ENCODE data around the gene NRSN2. TPM values are rescaled to one million over a fixed set of nuclear protein-coding genes. Genes with fewer than 3 reads are reported as not detected.

Gene NRSN2
- 10 to 100 TPM; 10.6 to 11.6 TPM for total RNA-seq

DNA sequence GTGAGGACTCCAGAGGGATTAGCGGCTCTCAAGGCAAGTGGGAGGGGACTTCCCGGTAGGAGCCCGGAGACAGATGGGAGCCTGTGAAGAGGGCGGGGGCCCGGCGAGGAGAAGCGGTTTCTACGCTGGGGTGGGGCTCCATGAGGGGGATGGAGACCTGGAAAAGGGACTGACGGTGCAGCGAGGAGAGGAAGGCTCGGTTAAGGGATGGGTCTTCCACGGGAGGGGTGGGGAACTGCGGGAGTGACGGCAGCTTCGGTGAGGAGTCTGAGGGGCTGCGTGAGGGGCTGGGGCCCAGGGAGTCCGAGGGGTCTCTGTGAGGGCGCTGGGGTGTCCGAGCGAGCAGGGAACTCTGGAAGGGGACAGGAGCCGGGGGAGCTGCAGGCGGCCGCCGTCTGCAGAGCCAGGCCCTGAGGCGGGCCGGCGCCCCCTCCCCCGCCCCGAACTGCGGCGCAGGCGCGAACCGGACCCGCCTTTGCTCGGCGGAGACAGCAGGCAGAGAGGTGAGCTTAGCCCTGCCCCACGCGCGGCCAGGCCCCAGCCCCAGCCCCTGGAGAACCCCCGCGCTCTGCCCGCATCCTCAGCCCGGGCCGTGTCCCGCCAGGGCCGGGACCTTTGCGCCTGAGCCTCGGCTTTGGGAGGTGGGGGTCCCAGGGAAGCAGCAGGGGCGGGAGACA is at the start of gene NRSN2:
TSS of gene NRSN2 (plus strand) at position 472 of the 677 bp plus-strand sequence. CDS start 2,533 bp downstream, outside the sequence.
- CTCF ChIA-PET = interaction anchor here (1.0 to 4.7 kb wide), 3 partner anchors 8 to 131 kb away, joined by 4 to 30 read pairs (median 5); no protein-coding TSS in a partner anchor
- POLR2A ChIA-PET = interaction anchor here (0.9 kb wide), 1 partner anchor 80 kb away, joined by 3 read pairs; no protein-coding TSS in a partner anchor

- POLR2A ChIA-PET = interaction anchor here (0.5 to 2.9 kb wide), 4 partner anchors 14 to 32 kb away, joined by 3 to 19 read pairs (median 4); partner anchors contain the start of gene SOX12
- CTCF ChIA-PET = interaction anchor here (1.4 to 3.1 kb wide), 3 partner anchors 26 to 32 kb away, joined by 3 to 15 read pairs (median 14); partner anchors contain the start of gene SOX12
These were observed 48.8 kb upstream of the NRSN2 start for GRCh38 chr20:297925-298775.

DNA sequence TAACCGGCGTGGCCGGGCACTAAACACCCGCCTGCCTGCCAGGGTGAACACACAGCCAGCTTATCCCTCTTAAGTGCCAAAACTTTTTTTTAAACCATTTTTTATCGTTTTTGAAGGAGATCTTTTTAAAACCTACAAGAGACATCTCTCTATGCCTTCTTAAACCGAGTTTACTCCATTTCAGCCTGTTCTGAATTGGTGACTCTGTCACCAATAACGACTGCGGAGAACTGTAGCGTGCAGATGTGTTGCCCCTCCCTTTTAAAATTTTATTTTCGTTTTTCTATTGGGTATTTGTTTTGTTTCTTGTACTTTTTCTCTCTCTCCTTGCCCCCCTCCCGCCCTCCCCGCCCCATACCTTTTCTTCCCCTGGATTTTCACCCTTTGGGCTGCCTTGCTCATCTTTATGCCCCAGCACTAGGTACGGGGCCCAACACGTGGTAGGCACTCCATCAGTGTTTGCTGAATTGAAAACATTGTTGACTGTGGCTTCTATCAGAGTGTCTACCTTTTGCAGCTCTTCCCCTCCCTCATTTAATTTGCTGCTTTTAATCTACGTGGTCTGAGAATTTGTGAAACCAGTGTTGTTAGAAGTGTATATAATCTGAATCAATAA is 48.0 kb upstream of the NRSN2 start:
- ChIA-PET POLR2A (interaction anchor here (0.8 to 2.9 kb wide), 4 partner anchors 25 to 31 kb away, joined by 3 to 19 read pairs (median 4); partner anchors contain the start of gene SOX12), CTCF (interaction anchor here (1.4 to 3.1 kb wide), 3 partner anchors 26 to 33 kb away, joined by 3 to 15 read pairs (median 14); partner anchors contain the start of gene SOX12)

- POLR2A ChIA-PET = no interaction called here
These were observed 46.4 kb upstream of the NRSN2 start for GRCh38 chr20:300345-300990.

GRCh38 chr20:301886-302848 is 44.7 kb upstream of the NRSN2 start:
- ChIA-PET CTCF (interaction anchor here (1.5 to 1.6 kb wide), 2 partner anchors 10 to 22 kb away, joined by 3 to 4 read pairs; no protein-coding TSS in a partner anchor), POLR2A (interaction anchor here (1.4 to 1.5 kb wide), 2 partner anchors 22 to 24 kb away, joined by 3 to 4 read pairs; no protein-coding TSS in a partner anchor)

More at GRCh38 chr20:300345-300990, 46.4 kb upstream of the NRSN2 start:
- CTCF ChIA-PET = interaction anchor here (1.1 to 3.1 kb wide), 4 partner anchors 11 to 30 kb away, joined by 3 to 14 read pairs (median 4); no protein-coding TSS in a partner anchor

DNA sequence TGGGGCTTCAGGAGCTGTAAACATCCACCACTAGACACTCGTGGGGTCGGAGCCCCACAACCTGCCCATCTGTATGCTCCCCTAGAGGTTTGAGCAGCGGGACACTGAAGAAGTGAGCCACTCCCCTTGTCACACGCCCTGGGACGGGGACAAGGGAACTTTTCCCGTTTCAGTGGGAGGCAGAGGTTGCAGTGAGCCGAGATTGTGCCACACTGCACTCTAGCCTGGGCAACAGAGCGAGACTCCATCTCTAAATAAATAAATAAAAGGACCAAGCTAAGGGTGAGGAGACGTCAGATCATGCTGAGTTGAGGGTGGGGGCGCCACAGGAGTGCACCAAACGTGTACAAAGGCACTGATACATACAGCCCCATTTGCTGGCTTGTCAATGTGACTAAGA is 41.2 kb upstream of the NRSN2 start:
- POLR2A ChIA-PET = no interaction called here
- CTCF ChIA-PET = no interaction called here

DNA sequence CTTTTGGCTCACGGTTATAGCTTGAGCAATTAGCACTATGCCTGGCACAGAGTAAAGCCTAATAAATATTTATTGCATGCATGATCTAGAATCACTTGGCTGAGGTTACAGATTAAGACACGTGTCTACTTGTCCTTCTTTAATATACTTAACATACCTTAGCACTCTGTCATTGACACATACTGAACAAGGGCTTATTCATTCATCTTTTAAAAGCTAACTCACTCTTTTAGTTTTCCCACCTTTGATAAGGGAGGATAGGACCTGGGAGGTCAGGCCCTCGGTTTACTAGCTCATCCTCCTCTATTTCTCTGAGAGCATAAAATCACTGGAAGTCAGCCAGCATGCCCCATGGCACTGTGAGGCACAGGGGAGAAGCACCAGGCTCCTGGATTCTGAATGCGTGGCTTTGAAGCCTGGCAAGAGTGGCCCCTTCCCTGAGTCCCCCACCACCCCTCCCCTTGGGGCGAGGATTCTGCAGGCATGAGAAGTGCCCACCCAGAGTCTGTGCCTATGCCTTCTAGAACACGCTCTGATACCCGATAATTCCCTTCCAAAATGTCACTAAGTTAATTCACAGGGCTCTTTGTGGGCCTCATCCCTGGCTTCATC is 38.4 kb upstream of the NRSN2 start:
- POLR2A ChIA-PET = no interaction called here
- CTCF ChIA-PET = no interaction called here

DNA sequence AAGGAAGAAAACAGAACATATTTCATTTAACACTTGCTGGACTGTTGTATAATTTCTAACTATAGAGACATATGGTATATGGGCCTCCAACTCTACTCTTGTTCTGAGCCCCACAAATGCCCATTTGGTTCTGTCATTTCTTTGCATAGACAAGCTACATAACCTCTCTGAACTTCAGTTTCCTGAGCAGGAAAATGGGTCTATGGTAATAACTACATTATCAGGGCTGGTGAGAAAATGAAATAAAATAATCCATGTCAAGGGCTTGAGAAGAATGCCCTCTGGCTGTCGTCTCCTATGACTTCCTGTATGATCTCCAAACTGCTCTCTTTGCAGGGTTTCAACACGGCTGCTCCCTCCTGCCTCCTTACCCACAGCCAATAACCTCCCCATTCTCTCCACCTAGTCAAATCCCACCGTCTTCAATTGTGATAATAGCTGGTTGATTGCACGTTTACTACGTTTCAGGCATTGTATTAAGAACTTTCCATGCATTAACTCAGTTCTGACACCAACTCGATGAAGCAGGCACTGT is 37.5 kb upstream of the NRSN2 start:
- POLR2A ChIA-PET = no interaction called here
- CTCF ChIA-PET = interaction anchor here (0.8 kb wide), 1 partner anchor 19 kb away, joined by 4 read pairs; no protein-coding TSS in a partner anchor

- POLR2A ChIA-PET = no interaction called here
- CTCF ChIA-PET = interaction anchor here (0.8 kb wide), 1 partner anchor 19 kb away, joined by 4 read pairs; no protein-coding TSS in a partner anchor
These were observed 36.9 kb upstream of the NRSN2 start for GRCh38 chr20:309841-310644.

DNA sequence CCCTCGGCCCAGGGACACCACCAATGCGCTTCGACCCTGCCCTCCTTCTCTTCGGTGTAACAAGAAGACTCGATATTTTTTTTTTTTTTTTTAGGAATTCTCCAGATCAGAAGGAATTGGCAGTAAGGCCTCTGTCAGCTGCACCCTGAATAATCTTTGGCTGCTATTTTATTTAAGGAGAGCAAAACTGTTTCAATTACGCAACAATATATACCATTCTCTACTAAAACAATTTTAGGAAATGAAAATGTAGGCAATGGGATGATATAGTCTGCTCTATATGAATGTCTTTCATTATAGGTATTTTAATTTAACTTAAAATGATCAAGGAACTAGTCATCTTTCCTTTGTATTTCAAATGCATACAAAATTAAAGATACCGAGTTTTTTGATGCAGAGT is 36.3 kb upstream of the NRSN2 start:
- ChIA-PET CTCF (no interaction called here), POLR2A (no interaction called here)

DNA sequence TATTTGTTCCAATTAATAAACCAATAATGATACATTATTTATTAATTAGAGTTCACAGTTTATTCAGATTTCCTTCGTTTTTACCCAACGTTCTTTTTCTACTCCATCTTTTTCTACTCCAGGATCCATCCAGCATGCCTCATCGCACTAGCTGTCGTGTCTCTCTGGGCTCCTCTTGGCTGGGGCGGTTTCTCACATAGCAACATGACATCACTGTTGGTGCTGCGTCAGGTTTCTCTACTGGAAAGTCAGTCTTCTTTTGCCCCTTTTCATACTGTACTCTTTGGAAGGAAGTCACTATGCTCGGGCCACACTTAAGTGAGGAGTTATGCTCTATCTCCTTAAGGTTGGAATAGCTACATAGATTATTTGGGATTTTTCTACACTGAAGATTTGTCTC is 35.3 kb upstream of the NRSN2 start:
- POLR2A ChIA-PET = no interaction called here
- CTCF ChIA-PET = interaction anchor here (1.4 kb wide), 1 partner anchor 11 kb away, joined by 4 read pairs; no protein-coding TSS in a partner anchor

- CTCF ChIA-PET = interaction anchor here (1.4 kb wide), 1 partner anchor 11 kb away, joined by 4 read pairs; no protein-coding TSS in a partner anchor
- POLR2A ChIA-PET = interaction anchor here (0.6 kb wide), 1 partner anchor 14 kb away, joined by 4 read pairs; no protein-coding TSS in a partner anchor
These were observed 34.8 kb upstream of the NRSN2 start for GRCh38 chr20:312067-312466.

GRCh38 chr20:312866-313265 is 34.0 kb upstream of the NRSN2 start:
- ChIA-PET POLR2A (no interaction called here), CTCF (no interaction called here)

- CTCF ChIA-PET = no interaction called here
- POLR2A ChIA-PET = no interaction called here
These were observed 33.5 kb upstream of the NRSN2 start for GRCh38 chr20:313402-313801.

DNA sequence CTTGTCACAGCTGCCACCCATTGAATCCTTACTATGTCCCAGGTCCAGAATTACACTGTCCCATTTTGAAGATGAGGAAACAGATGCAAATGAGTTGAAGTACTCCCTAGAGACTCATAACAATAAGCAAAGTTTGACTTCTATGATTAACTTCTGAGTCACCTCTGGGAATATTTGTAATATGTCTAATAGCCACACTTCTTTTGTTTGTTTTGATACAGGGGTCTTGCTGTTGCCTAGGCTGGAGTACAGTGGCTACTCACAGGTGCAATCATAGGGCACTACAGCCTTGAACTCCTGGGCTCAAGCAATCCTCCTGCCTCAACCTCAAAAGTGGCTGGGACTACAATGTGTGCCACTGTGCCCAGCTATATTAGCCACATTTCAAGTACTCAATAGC is 33.0 kb upstream of the NRSN2 start:
- ChIA-PET CTCF (no interaction called here), POLR2A (no interaction called here)

- CTCF ChIA-PET = no interaction called here
- POLR2A ChIA-PET = no interaction called here
These were observed 30.4 kb upstream of the NRSN2 start for GRCh38 chr20:316316-317068.

Measured in activated CD8-positive, alpha-beta memory T cell treated with anti-CD3 and anti-CD28 coated beads for 36 hours (primary cell).